ENCODE results near the gene DNAH14.
A peak's percentile ranks its signal among the peaks of the same experiment; 100 is the strongest.

DNAH14 gene

GRCh38 chr1:225413708-225414375 lies 484.4 kb downstream of the DNAH14 start:
- no peak for DNase-seq

GRCh38 chr1:225415307-225415706 lies 485.8 kb downstream of the DNAH14 start:
- no peak for DNase-seq

GRCh38 chr1:225415967-225416745 lies 486.7 kb downstream of the DNAH14 start:
- no peak for DNase-seq

GRCh38 chr1:225418059-225418458 lies 488.6 kb downstream of the DNAH14 start:
- no peak for DNase-seq

- DNase-seq = no peak
Measured at GRCh38 chr1:225418598-225418997, 489.1 kb downstream of the DNAH14 start.

GRCh38 chr1:225422031-225422605 lies 492.6 kb downstream of the DNAH14 start:
- DNase-seq = no peak

- DNase-seq = no peak
Measured at GRCh38 chr1:225422795-225423517, 493.5 kb downstream of the DNAH14 start.

- no peak for DNase-seq
Measured at GRCh38 chr1:225423518-225423855, 494.0 kb downstream of the DNAH14 start.

GRCh38 chr1:225424562-225425200 lies 495.2 kb downstream of the DNAH14 start:
- DNase-seq = no peak

GRCh38 chr1:225425201-225425786 lies 495.8 kb downstream of the DNAH14 start:
- DNase-seq = no peak

- no peak for DNase-seq
Measured at GRCh38 chr1:225426395-225427234, 497.1 kb downstream of the DNAH14 start.

GRCh38 chr1:225427235-225428067 lies 498.0 kb downstream of the DNAH14 start, which contains the start of gene LBR:
Gene LBR (minus strand): TSS chr1:225428038. CDS start chr1:225424075, 3,963 bp downstream.
- peak; percentile 35 for DNase-seq

GRCh38 chr1:225428068-225428880 lies 498.8 kb downstream of the DNAH14 start:
- peak; percentile 88 for DNase-seq

GRCh38 chr1:225428881-225429455 lies 499.5 kb downstream of the DNAH14 start:
- no peak for DNase-seq

GRCh38 chr1:225430301-225430700 lies 500.8 kb downstream of the DNAH14 start:
- DNase-seq = no peak

- no peak for DNase-seq
Measured at GRCh38 chr1:225431081-225431863, 501.8 kb downstream of the DNAH14 start.

- DNase-seq = no peak
Measured at GRCh38 chr1:225434046-225434445, 504.6 kb downstream of the DNAH14 start.

GRCh38 chr1:225435076-225435475 lies 505.6 kb downstream of the DNAH14 start:
- DNase-seq = no peak
